GM18499 (cell line): ENCODE measurements around the gene SREK1.
A peak's percentile ranks its signal among the peaks of the same experiment; 100 is the strongest.

Experiments
- ATAC-seq: cut with Tn5 transposase; IDR thresholded peaks from one replicate; pipeline ENCODE4 v1.9.1; 2021; ENCODE audit warnings: moderate number of reproducible peaks; ENCODE audit not compliant: insufficient read depth, unreplicated experiment

The SREK1 gene

GRCh38 chr5:66157046-66157445 lies 12.9 kb downstream of the SREK1 start:
- no peak for ATAC-seq

GRCh38 chr5:66161356-66161755 lies 17.3 kb downstream of the SREK1 start:
- ATAC-seq = no peak

GRCh38 chr5:66164044-66164790 lies 20.1 kb downstream of the SREK1 start:
- ATAC-seq = no peak

GRCh38 chr5:66168226-66168625 lies 24.1 kb downstream of the SREK1 start:
- ATAC-seq = no peak

GRCh38 chr5:66169534-66169933 lies 25.4 kb downstream of the SREK1 start:
- ATAC-seq = peak; percentile 57

GRCh38 chr5:66170195-66170919 lies 26.3 kb downstream of the SREK1 start:
- no peak for ATAC-seq

GRCh38 chr5:66171349-66172344 lies 27.5 kb downstream of the SREK1 start:
- ATAC-seq = no peak

GRCh38 chr5:66174338-66174737 lies 30.2 kb downstream of the SREK1 start:
- no peak for ATAC-seq

- no peak for ATAC-seq
Measured at GRCh38 chr5:66178799-66179198, 34.7 kb downstream of the SREK1 start.

GRCh38 chr5:66179297-66180051 lies 35.4 kb downstream of the SREK1 start:
- ATAC-seq = no peak

- no peak for ATAC-seq
Measured at GRCh38 chr5:66180282-66181155, 36.4 kb downstream of the SREK1 start.

- ATAC-seq = no peak
Measured at GRCh38 chr5:66186108-66186507, 42.0 kb downstream of the SREK1 start.

GRCh38 chr5:66193419-66193818 lies 49.3 kb downstream of the SREK1 start:
- no peak for ATAC-seq

GRCh38 chr5:66197764-66198405 lies 53.8 kb downstream of the SREK1 start:
- ATAC-seq = no peak

- no peak for ATAC-seq
Measured at GRCh38 chr5:66198837-66199236, 54.7 kb downstream of the SREK1 start.

- ATAC-seq = no peak
Measured at GRCh38 chr5:66203531-66203930, 59.4 kb downstream of the SREK1 start.

- no peak for ATAC-seq
Measured at GRCh38 chr5:66206465-66206864, 62.4 kb downstream of the SREK1 start.

- no peak for ATAC-seq
Measured at GRCh38 chr5:66207800-66208561, 63.9 kb downstream of the SREK1 start.
